H1 (cell line): ENCODE results near the gene CLTCL1. TPM values are rescaled to one million over a fixed set of nuclear protein-coding genes. Genes with fewer than 3 reads are reported as not detected.
"Not testable (repeated sequence)": the region's sequence is repeated elsewhere in the genome, so short reads cannot be mapped to it uniquely, and the experiment has no call there.

Experiments
- CTCF ChIA-PET: fragments of 300-600 bp; sonication (Branson Sonifier 250); formaldehyde crosslinking; loops from one replicate; lab custom pipeline; 2021; ENCODE audit not compliant: partially characterized antibody; lab: Charles Lee
- POLR2A ChIA-PET: fragments of 300-600 bp; sonication (Branson Sonifier 250); formaldehyde crosslinking; loops from one replicate; lab custom pipeline; 2021; ENCODE audit warnings: inconsistent platforms; ENCODE audit not compliant: partially characterized antibody; lab: Charles Lee
- DNase-seq, 2 experiments: peaks; one replicate each; pipeline versions ENCODE4 v3.0.0 to v3.0.0-alpha.2; 2010 to 2022; ENCODE audit warnings: low spot score in 2 of 2, low read depth in 1 of 2, mixed read lengths in 1 of 2
- FAIRE-seq: peaks from 2 replicates; lab custom pipeline; 2011; peaks lifted over from hg19 to GRCh38; lab: Jason Lieb, UNC
- H2AFZ ChIP-seq: 2 replicates; pipeline ENCODE4 v1.8.1; 2012; ENCODE audit warnings: low read length, inconsistent platforms
- H2AK5ac ChIP-seq: 2 replicates; pipeline ENCODE4 v1.6.1; 2013; ENCODE audit warnings: low read depth, low read length
- H2BK120ac ChIP-seq: replicated peaks from 2 replicates; pipeline ENCODE3; 2013; ENCODE audit warnings: low read depth, low read length, inconsistent platforms
- H2BK12ac ChIP-seq: 2 replicates; pipeline ENCODE4 v1.6.1; 2013; ENCODE audit warnings: low read depth, low read length
- H2BK15ac ChIP-seq: 2 replicates; pipeline ENCODE4 v1.6.1; 2013; ENCODE audit warnings: low read length
- H2BK20ac ChIP-seq: 2 replicates; pipeline ENCODE4 v1.6.1; 2013; ENCODE audit warnings: low read length
- H2BK5ac ChIP-seq: 2 replicates; pipeline ENCODE4 v1.6.1; 2013; ENCODE audit warnings: low read depth, low read length
- H3K14ac ChIP-seq: 2 replicates; pipeline ENCODE4 v1.6.1; 2013; ENCODE audit warnings: inconsistent platforms; ENCODE audit not compliant: insufficient read length
- H3K18ac ChIP-seq: 2 replicates; pipeline ENCODE4 v1.6.1; 2013; ENCODE audit warnings: low read length; ENCODE audit errors: extremely low read depth
- H3K23ac ChIP-seq: 2 replicates; pipeline ENCODE4 v1.6.1; 2013; ENCODE audit warnings: inconsistent platforms; ENCODE audit not compliant: insufficient read length
- H3K23me2 ChIP-seq: 2 replicates; pipeline ENCODE4 v1.6.1; 2013; ENCODE audit warnings: low read depth, low read length
- H3K27ac ChIP-seq: 2 replicates; pipeline ENCODE4 v1.6.1; 2011; ENCODE audit warnings: low read depth, low read length, inconsistent platforms
- H3K27me3 ChIP-seq, 4 experiments: replicated peaks in 1 of 4; 1 replicate in 1 of 4; 2 replicates in 3 of 4; pipeline versions ENCODE4 v1.6.1 to v1.8.1; 2011 to 2013; ENCODE audit warnings: low read length in 3 of 4, mild to moderate bottlenecking in 3 of 4, inconsistent platforms in 2 of 4, mixed read lengths in 2 of 4, moderate library complexity in 1 of 4; ENCODE audit not compliant: control insufficient read depth in 3 of 4, insufficient read depth in 3 of 4; ENCODE audit errors: extremely low read depth in 1 of 4
- H3K36me3 ChIP-seq, 4 experiments: 2 replicates each; pipeline versions ENCODE4 v1.6.1 to v1.8.1; 2011 to 2013; ENCODE audit warnings: mild to moderate bottlenecking in 4 of 4, low read length in 3 of 4, moderate library complexity in 2 of 4, control low read depth in 1 of 4, inconsistent platforms in 1 of 4; ENCODE audit not compliant: insufficient read depth in 4 of 4, control insufficient read depth in 2 of 4
- H3K4ac ChIP-seq: replicated peaks from 2 replicates; pipeline ENCODE3; 2013; ENCODE audit warnings: low read length, low read depth, mixed read lengths, inconsistent platforms; ENCODE audit not compliant: insufficient read length
- H3K4me1 ChIP-seq, 4 experiments: replicated peaks in 1 of 4; 1 replicate in 1 of 4; 2 replicates in 3 of 4; pipeline versions ENCODE4 v1.6.1 to v1.8.1; 2011 to 2013; ENCODE audit warnings: low read length in 3 of 4, inconsistent platforms in 2 of 4, mixed read lengths in 1 of 4; ENCODE audit not compliant: insufficient read depth in 4 of 4, control insufficient read depth in 3 of 4
- H3K4me2 ChIP-seq, 2 experiments: 2 replicates each; pipeline versions ENCODE4 v1.6.1 to v1.8.1; 2011 to 2013; ENCODE audit warnings: low read depth in 2 of 2, low read length in 2 of 2, control low read depth in 1 of 2, inconsistent platforms in 1 of 2, mild to moderate bottlenecking in 1 of 2; ENCODE audit not compliant: insufficient read depth in 1 of 2
- H3K4me3 ChIP-seq, 4 experiments: fragments of 200-600, 300-600 bp in 1 of 4; sonication (generic), shearing (Covaris generic), sonication (Bioruptor Twin) in 1 of 4; 2 replicates each; pipeline versions ENCODE4 v1.5.1 to v1.8.1; 2011 to 2016; ENCODE audit warnings: low read length in 4 of 4, low read depth in 3 of 4, control low read depth in 2 of 4, inconsistent platforms in 2 of 4, mild to moderate bottlenecking in 2 of 4, mixed read lengths in 1 of 4, moderate library complexity in 1 of 4; ENCODE audit not compliant: insufficient read depth in 2 of 4; ENCODE audit errors: extremely low read depth in 1 of 4
- H3K56ac ChIP-seq: replicated peaks from 2 replicates; pipeline ENCODE3; 2013; ENCODE audit warnings: low read depth, mild to moderate bottlenecking, mixed read lengths, low read length, inconsistent platforms; ENCODE audit not compliant: insufficient read length
- H3K79me1 ChIP-seq: 2 replicates; pipeline ENCODE4 v1.6.1; 2013; ENCODE audit warnings: low read depth, low read length, control low read depth
- H3K79me2 ChIP-seq, 2 experiments: 2 replicates each; pipeline versions ENCODE4 v1.6.1 to v1.8.1; 2012 to 2013; ENCODE audit warnings: low read length in 2 of 2, mild to moderate bottlenecking in 2 of 2, inconsistent platforms in 1 of 2; ENCODE audit not compliant: insufficient read depth in 2 of 2, control insufficient read depth in 1 of 2
- H3K9ac ChIP-seq, 4 experiments: replicated peaks in 1 of 4; 1 replicate in 1 of 4; 2 replicates in 3 of 4; pipeline versions ENCODE4 v1.6.1 to v1.8.1; 2011 to 2013; ENCODE audit warnings: low read depth in 3 of 4, low read length in 3 of 4, control low read depth in 2 of 4, mild to moderate bottlenecking in 2 of 4, moderate library complexity in 2 of 4, inconsistent platforms in 1 of 4; ENCODE audit errors: extremely low read depth in 1 of 4
- H3K9me3 ChIP-seq, 2 experiments: 2 replicates each; pipeline versions ENCODE4 v1.6.1 to v1.8.1; 2012 to 2013; ENCODE audit warnings: mild to moderate bottlenecking in 2 of 2, moderate library complexity in 2 of 2, control low read depth in 1 of 2, inconsistent platforms in 1 of 2, low read depth in 1 of 2, low read length in 1 of 2, mixed read lengths in 1 of 2; ENCODE audit not compliant: insufficient read depth in 2 of 2
- H4K20me1 ChIP-seq, 2 experiments: replicated peaks in 1 of 2; 2 replicates each; pipeline versions ENCODE3 to v1.8.1; 2011 to 2013; ENCODE audit warnings: inconsistent platforms in 2 of 2, low read length in 2 of 2, mild to moderate bottlenecking in 1 of 2; ENCODE audit not compliant: insufficient read depth in 2 of 2, control insufficient read depth in 1 of 2
- H4K5ac ChIP-seq: 2 replicates; pipeline ENCODE4 v1.6.1; 2013; ENCODE audit warnings: low read length, low read depth, mixed read lengths, inconsistent platforms; ENCODE audit not compliant: insufficient read length
- H4K8ac ChIP-seq: 2 replicates; pipeline ENCODE4 v1.8.0; 2013; ENCODE audit warnings: mild to moderate bottlenecking, moderate library complexity, low read length, inconsistent platforms; ENCODE audit not compliant: insufficient read depth; ENCODE audit errors: extremely low read depth
- H4K91ac ChIP-seq: replicated peaks from 2 replicates; pipeline ENCODE3; 2013; ENCODE audit warnings: low read length, mixed read lengths, inconsistent platforms; ENCODE audit not compliant: insufficient read length
- ATF3 ChIP-seq: IDR thresholded peaks from 2 replicates; pipeline ENCODE4 v1.6.1; 2011; ENCODE audit warnings: low read depth, mild to moderate bottlenecking, low read length; ENCODE audit not compliant: insufficient read depth
- E2F6 ChIP-seq: IDR thresholded peaks from 2 replicates; pipeline ENCODE4 v1.6.1; 2012; ENCODE audit warnings: inconsistent platforms
- FOSL1 ChIP-seq: IDR thresholded peaks from 2 replicates; pipeline ENCODE4 v1.6.1; 2011; ENCODE audit warnings: mild to moderate bottlenecking, low read depth, low read length, moderate library complexity; ENCODE audit not compliant: insufficient read depth
- NANOG ChIP-seq: IDR thresholded peaks from 2 replicates; pipeline ENCODE4 v1.6.1; 2011; ENCODE audit warnings: low read length, low read depth, mild to moderate bottlenecking, inconsistent platforms; ENCODE audit not compliant: insufficient read depth, poor library complexity, severe bottlenecking
- TBP ChIP-seq: IDR thresholded peaks from 2 replicates; pipeline ENCODE4 v1.6.1; 2011; ENCODE audit warnings: low read depth, low read length, improper control_type of control experiment
- WGBS, 2 experiments: shearing (Covaris generic) in 1 of 2; methylation state at CpG; one replicate each; pipeline versions ENCODE4 v1.1.6 to v1.1.7; 2013 to 2015; ENCODE audit warnings: low lambda C conversion rate in 2 of 2, mixed read lengths in 2 of 2, inconsistent platforms in 1 of 2, low coverage in 1 of 2, missing lambda C conversion rate in 1 of 2; ENCODE audit not compliant: insufficient replicate concordance in 2 of 2, insufficient coverage in 1 of 2, insufficient read length in 1 of 2; ENCODE audit errors: extremely low coverage in 1 of 2, missing lambda C conversion rate in 1 of 2; 5-methylcytosine and 5-hydroxymethylcytosine counted together
- polyA plus RNA-seq, 7 experiments: library from polyadenylated mRNA; depleted of rRNA in 3 of 7; stranded (reverse) in 5 of 7; unstranded in 2 of 7; fragments of >200 nt in 5 of 7; fragments of 200-250 nt in 2 of 7; gene quantifications; 1 replicate in 5 of 7; 2 replicates in 1 of 7; 4 replicates in 1 of 7; pipeline versions ENCODE4 v1.2.1 to v1.2.3, GENCODE V29; 2011 to 2013; ENCODE audit warnings: missing spikeins in 2 of 7, mixed read lengths in 2 of 7
- total RNA-seq: library from RNA; stranded (reverse); fragmentation: NEBNext Ultra II Directional; extraction: Animal tissue kit (Norgen Biotek cat#: 25700); gene quantifications from 2 replicates; pipeline ENCODE4 v1.2.1, GENCODE V29; 2021

Gene CLTCL1
- total and polyA plus RNA-seq, 2 of the 8 experiments (the other 6 are each of a cell fraction or from before 2014, with no cell fraction given): 12.4 to 17.0 TPM

GRCh38 chr22:19258371-19258770, 33.1 kb downstream of the CLTCL1 start (continued):
- TF ChIP-seq E2F6 (no peak), FOSL1 (no peak), ATF3 (no peak), NANOG (no peak), TBP (no peak)

DNA sequence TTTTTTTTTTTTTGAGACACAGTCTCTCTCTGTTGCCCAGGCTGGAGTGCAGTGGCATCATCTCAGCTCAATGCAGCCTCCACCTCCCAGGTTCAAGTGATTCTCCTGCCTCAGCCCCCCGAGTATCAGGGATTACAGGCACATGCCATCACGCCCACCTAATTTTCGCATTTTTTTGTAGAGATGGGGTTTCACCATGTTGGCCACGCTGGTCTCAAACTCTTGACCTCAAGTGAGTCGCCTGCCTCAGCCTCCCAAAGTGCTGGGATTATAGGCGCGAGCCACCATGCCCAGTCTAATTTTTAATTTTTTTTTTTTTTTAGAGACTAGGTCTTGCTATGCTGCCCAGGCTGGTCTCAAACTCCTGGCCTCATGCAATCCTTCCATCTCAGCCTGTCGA, 35.2 kb downstream of the CLTCL1 start:
- H2BK120ac ChIP-seq, H3K4ac ChIP-seq, H3K79me1 ChIP-seq, FAIRE-seq, H2AFZ ChIP-seq, CTCF ChIA-PET, H3K4me3 ChIP-seq, H3K79me2 ChIP-seq, H4K91ac ChIP-seq, H3K18ac ChIP-seq, H3K4me1 ChIP-seq, H3K56ac ChIP-seq, H3K27me3 ChIP-seq, H4K5ac ChIP-seq, H3K9me3 ChIP-seq, DNase-seq, H3K27ac ChIP-seq, H3K14ac ChIP-seq, H3K23ac ChIP-seq, H4K20me1 ChIP-seq, H2BK12ac ChIP-seq, H2BK15ac ChIP-seq, H3K4me2 ChIP-seq, H3K23me2 ChIP-seq, H2BK20ac ChIP-seq, H2AK5ac ChIP-seq, H3K9ac ChIP-seq, H4K8ac ChIP-seq, H2BK5ac ChIP-seq: not testable (repeated sequence)
- H3K36me3 ChIP-seq: peaks cover 0 to 14% (median 3%) of the 10 kb centered on the region in 4 experiments; a peak in 3 of 8 replicates
- WGBS, 2 experiments: 86% methylated on average over 8 of the region's 8 CpGs; no CpG with 5 or more reads in 1 of the 2 experiments
- POLR2A ChIA-PET: interaction anchor here (0.8 kb wide), 1 partner anchor 75 kb away, joined by 3 read pairs; no protein-coding TSS in a partner anchor
